Fibroblast of villous mesenchyme (primary cell): ENCODE results near the gene EDIL3. TPM values are rescaled to one million over a fixed set of nuclear protein-coding genes. Genes with fewer than 3 reads are reported as not detected.

Source experiments
- DNase-seq: peaks from one replicate; pipeline ENCODE4 v3.0.0-alpha.2; 2010; ENCODE audit warnings: low read depth
- H3K4me3 ChIP-seq: 2 replicates; pipeline ENCODE4 v1.5.1; 2011; ENCODE audit warnings: low read depth, mild to moderate bottlenecking, low read length
- total RNA-seq: library from RNA; depleted of rRNA; stranded (reverse); fragments of >200 nt; gene quantifications from 2 replicates; pipeline ENCODE4 v1.2.3, GENCODE V29; 2012
- TF ChIP-seq, protein P1 (sequence below): IDR thresholded peaks from 2 replicates; pipeline ENCODE4 v1.5.1; 2012; ENCODE audit warnings: low read depth, mild to moderate bottlenecking, low read length; ENCODE audit not compliant: insufficient read depth

Gene EDIL3
- total RNA-seq, 1 donor = 57.0 TPM

DNA sequence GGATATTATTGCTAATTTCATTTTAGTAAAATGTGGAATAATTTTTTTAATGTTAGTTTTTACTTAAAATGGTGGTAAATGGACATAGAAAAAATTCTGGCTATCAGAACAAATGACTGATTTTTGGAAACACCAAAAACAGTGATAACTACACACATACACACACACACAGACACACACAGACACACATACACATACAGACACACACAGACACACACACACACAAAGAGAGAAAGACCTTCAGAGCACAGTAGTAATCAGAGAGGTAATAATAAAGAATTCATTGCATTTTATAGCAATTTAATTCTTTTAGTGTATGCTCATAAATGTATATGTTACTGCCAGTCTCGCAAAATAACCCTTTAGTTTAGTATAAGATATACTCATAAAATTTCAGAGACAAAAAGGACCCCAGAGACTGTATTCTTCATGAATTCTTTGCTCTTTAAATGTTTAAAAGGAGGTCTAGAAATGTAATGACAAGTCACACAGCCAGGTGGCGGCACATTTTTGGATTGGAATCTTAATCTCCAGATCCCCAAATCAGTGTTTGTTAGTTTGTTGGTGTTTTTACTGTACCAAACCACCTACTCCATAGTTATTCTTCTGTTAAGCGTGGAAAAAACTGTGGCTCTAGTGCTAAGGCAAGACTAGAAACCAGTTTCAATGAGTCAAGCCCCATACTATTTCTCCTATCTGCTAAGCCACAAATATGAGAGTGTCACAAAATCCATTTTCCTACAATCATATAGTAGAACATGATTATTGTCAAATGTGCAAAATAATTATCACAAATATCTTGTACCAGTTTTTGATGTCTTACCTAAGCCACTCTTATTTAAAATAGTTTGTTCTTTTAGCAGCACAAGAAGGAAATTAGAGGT is 109.9 kb downstream of the EDIL3 start:
- TF ChIP-seq, protein P1, sequence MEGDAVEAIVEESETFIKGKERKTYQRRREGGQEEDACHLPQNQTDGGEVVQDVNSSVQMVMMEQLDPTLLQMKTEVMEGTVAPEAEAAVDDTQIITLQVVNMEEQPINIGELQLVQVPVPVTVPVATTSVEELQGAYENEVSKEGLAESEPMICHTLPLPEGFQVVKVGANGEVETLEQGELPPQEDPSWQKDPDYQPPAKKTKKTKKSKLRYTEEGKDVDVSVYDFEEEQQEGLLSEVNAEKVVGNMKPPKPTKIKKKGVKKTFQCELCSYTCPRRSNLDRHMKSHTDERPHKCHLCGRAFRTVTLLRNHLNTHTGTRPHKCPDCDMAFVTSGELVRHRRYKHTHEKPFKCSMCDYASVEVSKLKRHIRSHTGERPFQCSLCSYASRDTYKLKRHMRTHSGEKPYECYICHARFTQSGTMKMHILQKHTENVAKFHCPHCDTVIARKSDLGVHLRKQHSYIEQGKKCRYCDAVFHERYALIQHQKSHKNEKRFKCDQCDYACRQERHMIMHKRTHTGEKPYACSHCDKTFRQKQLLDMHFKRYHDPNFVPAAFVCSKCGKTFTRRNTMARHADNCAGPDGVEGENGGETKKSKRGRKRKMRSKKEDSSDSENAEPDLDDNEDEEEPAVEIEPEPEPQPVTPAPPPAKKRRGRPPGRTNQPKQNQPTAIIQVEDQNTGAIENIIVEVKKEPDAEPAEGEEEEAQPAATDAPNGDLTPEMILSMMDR = peak; percentile 64
- no peak overlapping the region for H3K4me3 ChIP-seq
- peak; percentile 37 for DNase-seq

- H3K4me3 ChIP-seq = no peak overlapping the region
Observed at GRCh38 chr5:84273517-84273883, 111.2 kb downstream of the EDIL3 start.

GRCh38 chr5:84272771-84273516 is 111.7 kb downstream of the EDIL3 start:
- H3K4me3 ChIP-seq = no peak overlapping the region
- TF ChIP-seq, protein P1 = no peak
- no peak for DNase-seq

More at GRCh38 chr5:84273517-84273883, 111.2 kb downstream of the EDIL3 start:
- TF ChIP-seq, protein P1 = no peak
- no peak for DNase-seq

DNA sequence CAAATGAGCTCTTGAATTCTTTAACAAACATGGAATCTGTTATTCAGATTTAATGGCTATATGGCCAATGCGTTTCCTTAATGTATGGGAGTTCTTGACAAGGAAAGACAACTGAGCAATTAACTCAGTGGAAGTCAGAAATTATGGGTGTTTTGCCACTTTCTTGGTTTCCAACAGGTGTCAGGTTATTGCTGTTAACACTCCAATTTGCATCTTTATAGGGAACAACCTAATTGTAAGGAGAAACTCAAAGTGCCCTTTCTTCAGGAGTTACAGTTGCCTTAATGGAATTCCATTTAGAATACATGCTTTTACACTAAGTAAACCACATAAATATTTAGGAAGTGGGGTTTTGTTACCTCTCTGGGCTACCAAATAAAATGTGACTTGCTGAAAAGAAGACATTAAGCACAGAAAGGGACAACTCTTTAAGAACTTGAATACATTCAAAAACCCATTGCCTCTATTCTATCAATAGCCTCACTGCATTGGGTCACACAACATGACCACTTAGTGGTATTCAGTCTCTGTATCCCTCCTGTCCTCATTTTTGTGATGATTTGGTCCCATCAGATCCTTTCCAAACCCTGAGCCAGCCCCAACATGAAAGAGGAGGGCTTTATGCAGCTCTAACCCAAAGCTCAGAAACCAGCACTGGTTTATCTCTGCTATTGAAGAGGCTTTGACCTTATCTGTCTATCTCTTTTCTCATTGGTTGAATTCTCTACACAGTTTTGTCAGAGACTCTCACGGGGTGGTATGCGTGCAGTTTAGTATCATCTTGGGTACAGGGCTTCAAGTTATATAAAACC is 118.7 kb downstream of the EDIL3 start:
- no peak for DNase-seq
- TF ChIP-seq, protein P1 = no peak
- no peak overlapping the region for H3K4me3 ChIP-seq

- TF ChIP-seq, protein P1 = no peak
- DNase-seq = no peak
- no peak overlapping the region for H3K4me3 ChIP-seq
Observed at GRCh38 chr5:84265130-84265529, 119.5 kb downstream of the EDIL3 start.

GRCh38 chr5:84260939-84261338 is 123.7 kb downstream of the EDIL3 start:
- no peak for DNase-seq
- no peak overlapping the region for H3K4me3 ChIP-seq
- TF ChIP-seq, protein P1 = no peak
